Psoas muscle (tissue), 8 donors: ENCODE data around the gene INSYN2B. TPM values are rescaled to one million over a fixed set of nuclear protein-coding genes. Genes with fewer than 3 reads are reported as not detected.

Experiments used
- ATAC-seq, 4 donors: fragments of 200-7000 bp; cut with Tn5 transposase; one replicate each; pipeline ENCODE4 v1.9.1; 2020; ENCODE audit warnings: moderate library complexity in 3 of 4, mild to moderate bottlenecking in 2 of 4
- DNase-seq, 2 donors: peaks; one replicate each; pipeline ENCODE4 v3.0.0-alpha.2; 2020
- H3K27ac ChIP-seq: fragments of 200-600 bp; one replicate; pipeline ENCODE4 v1.8.0; 2022
- H3K27me3 ChIP-seq, 3 donors: fragments of 200-600 bp in 1 of 3; one replicate each; pipeline versions ENCODE4 v1.6.1 to v1.8.0; 2013 to 2022; ENCODE audit warnings: low read length in 2 of 3, mild to moderate bottlenecking in 2 of 3, moderate library complexity in 1 of 3; ENCODE audit not compliant: insufficient read depth in 3 of 3
- H3K36me3 ChIP-seq, 2 donors: fragments of 200-600 bp in 1 of 2; one replicate each; pipeline versions ENCODE4 v1.6.1 to v1.8.0; 2013 to 2022; ENCODE audit warnings: low read depth in 1 of 2, mild to moderate bottlenecking in 1 of 2, moderate library complexity in 1 of 2; ENCODE audit not compliant: insufficient read depth in 1 of 2
- H3K4me1 ChIP-seq: fragments of 200-600 bp; one replicate; pipeline ENCODE4 v1.8.0; 2022
- H3K4me3 ChIP-seq: fragments of 200-600 bp; one replicate; pipeline ENCODE4 v1.8.0; 2022; ENCODE audit warnings: mild to moderate bottlenecking
- H3K9me3 ChIP-seq: fragments of 200-600 bp; one replicate; pipeline ENCODE4 v1.8.0; 2022
- WGBS, 3 donors: extraction: QIAGEN DNeasy Blood & Tissue Kit; methylation state at CpG; one replicate each; pipeline versions ENCODE4 v1.1.6 to v1.1.7; 2013; 5-methylcytosine and 5-hydroxymethylcytosine counted together
- intact Hi-C, 2 donors: fragments of 100-400 bp; cut with DNase I; formaldehyde crosslinking; loops; one replicate each; pipeline versions ENCODE4 v1.11.0 to v1.14.2; 2022
- polyA plus RNA-seq, 3 donors: library from polyadenylated mRNA; stranded (reverse); fragments of 200-250 nt; gene quantifications; one replicate each; pipeline ENCODE4 v1.2.3, GENCODE V29; 2013
- total RNA-seq, 4 donors: library from RNA; stranded (reverse); fragmentation: NEBNext Ultra II Directional in 2 of 4; extraction: Animal tissue kit (Norgen Biotek cat#: 25700) in 2 of 4; gene quantifications; one replicate each; pipeline versions ENCODE4 v1.2.1 to v1.2.4, GENCODE V29; 2021 to 2023
- TF ChIP-seq, protein P1 (sequence below): fragments of 200-600 bp; IDR thresholded peaks from one replicate; pipeline ENCODE4 v1.8.0; 2022; ENCODE audit warnings: antibody characterized with exemption
- donor health status: healthy with polysubstance abuse.
- donor health status: DM: no; HTN: no; CAD: no; lungs with moderate emphysema.
- donor health status: Bipolar disorder and iron deficiency.
- donor health status: healthy.
- donor health status: DM: yes; HTN: yes; CAD: no.
- donor health status: DM: no; HTN: no; CAD: no.
- donor health status: DM: no; HTN: no; CAD: no.
- donor health status: DM: yes; HTN: yes; CAD: no.

INSYN2B gene
- total and polyA plus RNA-seq, 7 donors = 0.01 TPM; not detected in 6

DNA sequence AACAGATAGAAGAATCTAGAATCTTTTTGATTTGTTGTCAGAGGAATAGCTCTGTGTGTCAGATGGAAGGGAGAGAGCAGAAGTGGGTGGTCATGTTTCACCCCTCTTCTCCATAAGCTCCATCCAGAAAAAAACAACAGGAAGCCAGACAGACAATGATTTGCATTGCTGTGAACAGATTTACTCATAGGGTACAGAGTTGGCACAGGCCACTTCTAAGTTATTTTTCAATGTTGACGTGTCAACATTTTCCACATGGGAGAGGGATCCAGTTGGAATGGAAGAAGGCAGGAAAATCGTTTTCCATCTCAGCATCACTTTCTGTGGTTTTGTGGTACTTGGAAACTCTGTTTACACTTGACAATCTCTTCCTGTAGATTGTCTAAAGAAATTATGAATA is 86.7 kb downstream of the INSYN2B start:
- 45 to 52% (median 48%) methylated on average over 2 of the region's 2 CpGs for WGBS, 3 donors
- H3K27ac ChIP-seq = no peak overlapping the region
- H3K9me3 ChIP-seq = no peaks in the 10 kb centered on the region
- intact Hi-C loops = no loop called here
- no peaks in the 10 kb centered on the region for H3K36me3 ChIP-seq
- TF ChIP-seq, protein P1, sequence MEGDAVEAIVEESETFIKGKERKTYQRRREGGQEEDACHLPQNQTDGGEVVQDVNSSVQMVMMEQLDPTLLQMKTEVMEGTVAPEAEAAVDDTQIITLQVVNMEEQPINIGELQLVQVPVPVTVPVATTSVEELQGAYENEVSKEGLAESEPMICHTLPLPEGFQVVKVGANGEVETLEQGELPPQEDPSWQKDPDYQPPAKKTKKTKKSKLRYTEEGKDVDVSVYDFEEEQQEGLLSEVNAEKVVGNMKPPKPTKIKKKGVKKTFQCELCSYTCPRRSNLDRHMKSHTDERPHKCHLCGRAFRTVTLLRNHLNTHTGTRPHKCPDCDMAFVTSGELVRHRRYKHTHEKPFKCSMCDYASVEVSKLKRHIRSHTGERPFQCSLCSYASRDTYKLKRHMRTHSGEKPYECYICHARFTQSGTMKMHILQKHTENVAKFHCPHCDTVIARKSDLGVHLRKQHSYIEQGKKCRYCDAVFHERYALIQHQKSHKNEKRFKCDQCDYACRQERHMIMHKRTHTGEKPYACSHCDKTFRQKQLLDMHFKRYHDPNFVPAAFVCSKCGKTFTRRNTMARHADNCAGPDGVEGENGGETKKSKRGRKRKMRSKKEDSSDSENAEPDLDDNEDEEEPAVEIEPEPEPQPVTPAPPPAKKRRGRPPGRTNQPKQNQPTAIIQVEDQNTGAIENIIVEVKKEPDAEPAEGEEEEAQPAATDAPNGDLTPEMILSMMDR = no peak
- ATAC-seq (no peak), DNase-seq (no peak)
- H3K4me1 ChIP-seq = no peaks in the 10 kb centered on the region
- H3K27me3 ChIP-seq = no peaks in the 10 kb centered on the region
- H3K4me3 ChIP-seq = no peak overlapping the region

- ATAC-seq (no peak), DNase-seq (no peak)
- Histone ChIP-seq H3K4me3 (no peak overlapping the region), H3K27ac (no peak overlapping the region), H3K27me3 (no peaks in the 10 kb centered on the region), H3K9me3 (no peaks in the 10 kb centered on the region), H3K4me1 (no peaks in the 10 kb centered on the region), H3K36me3 (no peaks in the 10 kb centered on the region)
- TF ChIP-seq, protein P1 = no peak
- intact Hi-C loops = no loop called here
Measured at GRCh38 chr5:169893010-169893409, 87.3 kb downstream of the INSYN2B start.

DNA sequence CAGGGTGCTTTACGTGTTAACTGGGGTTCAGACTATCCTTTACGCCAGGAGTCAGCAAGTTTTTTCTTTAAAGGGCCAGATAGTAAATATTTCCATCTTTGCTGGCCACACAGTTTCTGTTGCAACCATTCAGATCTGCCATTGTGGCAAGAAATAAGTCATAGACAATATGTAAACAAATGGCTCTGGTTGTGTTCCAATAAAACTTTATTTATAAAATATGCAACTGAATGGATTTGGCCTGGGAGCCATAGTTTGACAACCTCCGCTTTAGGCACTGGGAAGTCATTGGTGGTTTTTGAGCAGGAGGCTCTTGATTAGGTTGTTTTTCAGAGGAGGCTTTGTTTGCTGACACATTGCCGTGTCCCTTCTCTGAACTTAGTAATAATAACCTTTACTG is 90.7 kb downstream of the INSYN2B start:
- H3K9me3 ChIP-seq = no peaks in the 10 kb centered on the region
- no peaks in the 10 kb centered on the region for H3K36me3 ChIP-seq
- no peaks in the 10 kb centered on the region for H3K27me3 ChIP-seq
- DNase-seq = no peak
- TF ChIP-seq, protein P1 = no peak
- intact Hi-C loops = no loop called here
- H3K4me3 ChIP-seq = no peak overlapping the region
- H3K27ac ChIP-seq = no peak overlapping the region
- WGBS, 3 donors = 65 to 77% (median 65%) methylated on average over 4 of the region's 4 CpGs
- H3K4me1 ChIP-seq = no peaks in the 10 kb centered on the region
- ATAC-seq = no peak

DNA sequence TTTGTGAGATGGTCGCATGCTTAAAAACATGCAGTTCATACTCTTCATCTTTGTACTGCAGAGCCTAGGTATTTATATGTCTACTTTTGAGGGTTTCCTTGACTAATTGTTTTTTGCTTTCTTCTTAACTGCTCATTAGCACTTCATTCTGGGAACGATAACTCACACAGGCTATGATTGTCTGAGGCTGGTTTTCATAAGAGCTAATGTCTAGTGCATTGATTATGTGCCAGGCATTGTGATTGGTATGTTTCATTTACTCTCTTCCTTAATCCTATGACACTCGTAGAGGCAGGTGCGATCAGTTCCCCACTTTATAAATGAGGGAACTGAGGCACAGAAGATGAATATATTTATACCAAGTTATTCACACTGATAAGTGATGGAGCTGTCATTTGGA is 93.6 kb downstream of the INSYN2B start:
- H3K27me3 ChIP-seq = no peaks in the 10 kb centered on the region

DNA sequence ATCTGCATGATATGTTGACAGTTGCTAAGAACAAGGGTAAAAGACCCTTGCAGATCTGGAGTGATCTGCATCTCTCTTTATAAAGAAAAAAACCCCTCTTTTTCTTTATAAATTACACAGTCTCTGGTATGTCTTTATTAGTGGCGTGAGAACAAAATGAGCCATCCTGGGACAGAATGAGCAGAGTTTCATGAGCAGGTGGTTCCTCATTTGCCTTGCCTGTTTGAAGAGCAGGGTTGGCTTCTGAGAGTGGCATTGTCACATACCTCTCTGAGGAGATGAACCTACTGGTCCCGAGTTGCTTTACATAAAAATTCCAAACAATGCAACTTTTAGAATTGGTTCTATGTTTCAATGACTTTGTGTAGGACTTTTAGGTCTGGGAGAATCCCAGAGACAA is 94.3 kb downstream of the INSYN2B start:
- TF ChIP-seq, protein P1 = no peak
- DNase-seq = no peak
- intact Hi-C loops = no loop called here
- no peaks in the 10 kb centered on the region for H3K36me3 ChIP-seq
- 56 to 74% (median 68%) methylated on average over 2 of the region's 2 CpGs for WGBS, 3 donors
- H3K27ac ChIP-seq = no peak overlapping the region
- no peaks in the 10 kb centered on the region for H3K27me3 ChIP-seq
- no peaks in the 10 kb centered on the region for H3K9me3 ChIP-seq
- no peak for ATAC-seq
- H3K4me3 ChIP-seq = no peak overlapping the region
- H3K4me1 ChIP-seq = no peaks in the 10 kb centered on the region

More for the DNA sequence above, 93.6 kb downstream of the INSYN2B start:
- H3K27ac ChIP-seq = no peak overlapping the region
- TF ChIP-seq, protein P1 = no peak
- H3K9me3 ChIP-seq = no peaks in the 10 kb centered on the region
- H3K36me3 ChIP-seq = no peaks in the 10 kb centered on the region
- DNase-seq (no peak), ATAC-seq (no peak)
- H3K4me1 ChIP-seq = no peaks in the 10 kb centered on the region
- intact Hi-C loops = no loop called here
- WGBS, 3 donors = 85 to 92% (median 86%) methylated on average over 4 of the region's 4 CpGs
- H3K4me3 ChIP-seq = no peak overlapping the region
